SK-MEL-5 (cell line): ENCODE data around the gene DNAH2. TPM values are rescaled to one million over a fixed set of nuclear protein-coding genes. Genes with fewer than 3 reads are reported as not detected.

Experiments used
- DNase-seq: peaks from one replicate; pipeline ENCODE4 v3.0.0-alpha.2; 2016; ENCODE audit warnings: low read depth, low spot score
- in situ Hi-C: cut with HindIII; loops from 2 replicates; pipeline ENCODE4 v1.10.0; 2016; ENCODE audit warnings: low sequenced_read_pairs, high pct_unique_total_duplicates, low pct_unique_long_range_greater_than_20kb
- total RNA-seq: library from RNA; depleted of rRNA; stranded (reverse); fragments of >200 nt; shearing (Covaris generic); gene quantifications from 2 replicates; pipeline ENCODE4 v1.2.3, GENCODE V29; 2014

Gene DNAH2
- total RNA-seq, 1 experiment from 2014 or later = 0.03 TPM

- DNase-seq = no peak
- in situ Hi-C loops = no loop called here
These were observed 2.6 kb upstream of the DNAH2 start for GRCh38 chr17:7714721-7715594.

DNA sequence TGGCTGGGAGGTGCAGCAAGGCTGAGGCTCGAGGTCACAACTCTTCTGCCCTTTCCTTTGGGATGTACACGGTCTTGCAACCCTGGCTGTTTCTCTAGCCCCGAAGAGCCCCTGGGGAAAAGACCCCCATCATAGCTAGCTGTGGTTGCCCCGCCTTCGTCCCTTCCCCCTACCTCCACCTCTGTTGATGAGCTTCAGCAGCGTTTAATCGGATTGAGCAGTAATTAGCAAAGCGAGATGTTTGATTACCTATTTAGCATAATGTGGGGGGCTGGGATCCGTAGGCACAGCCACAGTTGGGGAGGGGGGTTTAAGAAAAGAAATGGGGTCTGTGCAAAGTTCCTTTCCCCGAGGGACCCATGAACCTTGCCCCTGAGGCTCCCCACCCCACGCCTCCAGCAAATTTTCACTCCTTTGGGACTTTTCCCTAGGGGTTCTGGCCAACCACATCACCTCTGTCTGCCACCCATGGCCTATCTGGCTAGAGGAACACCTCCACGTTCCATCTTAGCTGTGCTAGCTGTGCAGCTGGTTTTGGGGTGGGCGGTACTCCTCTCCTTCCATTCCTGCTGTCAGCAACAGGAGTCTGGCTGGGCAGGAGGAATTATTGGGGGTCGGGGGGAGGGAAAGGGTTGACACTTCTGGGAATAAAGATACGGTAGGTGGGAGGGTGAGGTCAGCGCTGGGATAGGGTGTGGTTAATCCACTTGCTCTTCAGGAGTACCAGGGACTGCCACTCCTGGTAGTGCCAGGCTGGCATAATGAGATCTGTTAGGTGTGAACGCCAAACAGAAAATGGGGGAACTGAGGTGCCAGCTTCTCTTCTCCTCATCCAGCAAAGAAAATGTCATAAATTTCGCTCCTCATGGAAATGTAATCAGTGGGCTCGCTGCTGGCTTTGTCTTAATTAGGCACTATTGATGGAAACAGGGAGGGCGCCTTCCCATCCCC lies 1.3 kb upstream of the DNAH2 start:
- no peak for DNase-seq
- in situ Hi-C loops = no loop called here

DNA sequence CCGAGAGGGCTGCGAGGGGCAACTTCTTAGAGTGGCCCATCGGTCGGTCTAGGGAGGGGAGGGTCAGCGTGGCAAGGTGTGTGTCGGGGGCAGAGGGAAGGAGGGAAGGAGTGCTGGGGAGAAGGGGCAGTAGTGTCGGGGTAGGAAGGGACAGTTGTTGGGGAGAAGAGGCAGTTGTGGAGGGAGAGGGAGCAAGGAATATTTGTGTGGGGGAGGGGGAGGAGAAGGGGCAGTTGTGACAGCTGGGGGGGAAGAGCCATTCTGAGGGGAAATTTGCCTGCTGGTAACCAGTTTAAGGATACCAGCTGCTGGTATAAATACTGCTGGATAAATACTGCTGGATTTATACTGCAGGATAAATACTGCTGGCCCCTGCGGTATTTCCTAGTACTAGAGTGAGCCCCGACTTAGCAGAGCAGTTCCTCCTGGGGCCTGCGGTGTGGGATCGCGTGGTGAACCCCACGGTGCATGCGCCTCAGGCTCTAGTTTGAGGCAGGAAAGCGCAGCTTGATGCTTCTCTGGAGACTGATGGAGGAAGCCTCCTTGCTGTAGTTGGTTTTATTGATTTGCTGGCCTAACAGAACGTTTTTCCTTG lies 309 bp downstream of the DNAH2 start:
- in situ Hi-C loops = no loop called here

GRCh38 chr17:7719661-7720060 lies 2.1 kb downstream of the DNAH2 start:
- in situ Hi-C loops = no loop called here

More for the DNA sequence above, 309 bp downstream of the DNAH2 start:
- DNase-seq = no peak

GRCh38 chr17:7720125-7720524 lies 2.6 kb downstream of the DNAH2 start:
- no peak for DNase-seq
- in situ Hi-C loops = no loop called here

More at GRCh38 chr17:7719661-7720060, 2.1 kb downstream of the DNAH2 start:
- no peak for DNase-seq

DNA sequence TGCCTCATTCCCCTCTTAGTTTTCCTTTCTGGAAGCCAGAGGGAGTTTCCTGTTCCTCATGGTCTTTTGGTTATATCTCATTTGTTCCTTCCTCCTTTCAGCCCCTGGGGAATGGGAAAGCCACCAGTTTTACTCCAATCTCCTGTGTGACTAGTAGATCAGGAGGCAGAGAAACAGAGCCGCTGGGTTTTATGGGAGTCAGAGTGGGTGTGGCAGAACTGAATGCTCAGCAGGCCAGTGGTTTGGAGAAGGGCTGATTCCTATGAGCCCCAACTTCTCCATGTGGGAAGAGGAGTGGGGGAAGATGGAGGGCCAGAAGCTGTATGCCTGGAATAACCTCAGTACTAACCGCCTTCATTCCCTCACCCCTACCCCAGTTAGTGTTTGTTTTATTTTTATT lies 4.1 kb downstream of the DNAH2 start:
- peak; percentile 16 for DNase-seq
- in situ Hi-C loops = no loop called here

- in situ Hi-C loops = no loop called here
- DNase-seq = no peak
These were observed 10.3 kb downstream of the DNAH2 start for GRCh38 chr17:7727886-7728285.

GRCh38 chr17:7729816-7730215 lies 12.3 kb downstream of the DNAH2 start:
- no peak for DNase-seq
- in situ Hi-C loops = no loop called here

DNA sequence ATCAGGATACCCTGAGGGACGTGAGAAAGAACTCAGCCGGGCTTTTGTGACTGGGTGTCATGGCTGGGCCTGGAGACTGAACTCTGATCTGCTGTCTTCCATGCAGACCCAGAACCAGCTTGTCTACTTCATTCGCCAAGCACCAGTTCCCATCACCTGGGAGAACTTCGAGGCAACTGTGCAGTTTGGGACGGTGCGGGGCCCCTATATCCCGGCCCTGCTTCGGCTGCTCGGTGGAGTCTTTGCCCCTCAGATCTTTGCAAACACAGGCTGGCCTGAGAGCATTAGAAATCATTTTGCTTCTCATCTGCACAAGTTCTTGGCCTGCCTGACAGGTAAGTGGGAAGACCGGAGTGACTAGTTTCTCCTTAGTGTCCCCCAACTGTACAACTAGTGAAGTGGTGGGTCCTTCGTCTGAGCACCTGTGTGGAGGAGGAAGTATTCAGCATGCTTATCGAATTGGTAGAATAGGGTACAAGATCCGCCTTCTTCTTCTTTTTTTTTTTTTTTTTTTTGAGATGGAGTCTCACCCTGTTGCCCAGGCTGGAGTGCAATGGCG lies 15.5 kb downstream of the DNAH2 start:
- in situ Hi-C loops = no loop called here
- no peak for DNase-seq

- in situ Hi-C loops = no loop called here
- DNase-seq = no peak
These were observed 20.1 kb downstream of the DNAH2 start for GRCh38 chr17:7737601-7738000.

GRCh38 chr17:7739746-7740145 lies 22.2 kb downstream of the DNAH2 start:
- DNase-seq = no peak
- in situ Hi-C loops = no loop called here

GRCh38 chr17:7740481-7741001 lies 23.0 kb downstream of the DNAH2 start:
- in situ Hi-C loops = no loop called here
- no peak for DNase-seq

GRCh38 chr17:7742729-7743128 lies 25.2 kb downstream of the DNAH2 start:
- in situ Hi-C loops = no loop called here
- no peak for DNase-seq

- no peak for DNase-seq
- in situ Hi-C loops = no loop called here
These were observed 26.9 kb downstream of the DNAH2 start for GRCh38 chr17:7744416-7744815.

DNA sequence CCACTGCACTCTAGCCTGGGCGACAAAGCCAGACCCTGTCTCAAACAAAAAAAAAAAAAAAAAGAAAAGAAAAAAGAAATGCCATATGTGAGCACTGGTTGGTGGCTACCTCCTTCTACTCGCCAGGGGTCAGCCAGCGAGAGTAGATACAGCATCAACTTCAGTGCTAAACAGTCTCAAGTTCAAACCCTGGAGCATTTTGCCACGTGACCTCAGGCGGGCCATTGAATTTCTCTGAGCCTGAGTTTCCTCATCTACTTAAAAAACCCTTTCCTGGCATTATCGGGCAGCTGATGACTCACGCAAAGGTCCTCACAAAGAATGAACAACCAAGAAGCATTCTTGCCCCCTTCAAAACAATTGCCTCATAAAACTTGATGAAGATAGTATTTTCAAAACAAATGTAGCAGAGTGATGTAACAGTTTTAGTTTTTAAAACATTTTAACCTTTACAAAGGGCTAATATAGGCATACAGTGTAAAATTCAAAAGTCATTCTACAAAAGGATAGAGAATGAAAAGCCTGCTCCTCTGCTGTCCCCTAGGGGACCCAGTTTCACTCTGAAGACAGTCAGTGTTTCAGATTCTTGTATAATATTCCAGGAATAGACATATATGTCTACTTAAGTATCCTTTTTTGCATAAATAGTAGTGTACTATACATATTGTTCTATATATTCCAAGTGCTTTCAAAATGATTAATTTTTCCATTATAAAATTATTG lies 28.4 kb downstream of the DNAH2 start:
- DNase-seq = peak; percentile 96
- in situ Hi-C loops = no loop called here

DNA sequence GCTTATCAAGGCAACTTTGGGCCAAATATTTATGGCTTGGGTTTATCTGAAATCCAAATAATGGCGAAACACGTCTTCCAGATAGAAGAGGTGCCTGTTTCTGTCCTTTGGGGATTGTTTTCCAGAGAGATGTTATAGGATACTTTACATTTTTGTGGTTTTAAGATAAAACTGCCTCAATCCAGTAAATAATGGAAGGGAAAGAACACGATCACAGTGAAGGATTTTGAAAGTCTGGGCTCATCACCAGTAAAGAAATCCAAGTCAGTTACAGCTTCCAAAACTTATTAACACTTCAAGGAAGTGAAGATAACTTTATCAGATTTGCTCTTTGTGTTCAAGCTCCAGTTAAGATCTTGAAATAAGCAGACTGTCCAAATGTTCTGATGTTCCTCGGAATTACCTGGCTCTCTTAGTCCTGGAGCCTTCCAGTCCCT lies 30.1 kb downstream of the DNAH2 start:
- peak; percentile 38 for DNase-seq
- in situ Hi-C loops = no loop called here
